Measurements from ENCODE around the gene WASHC3.

The WASHC3 gene

DNA sequence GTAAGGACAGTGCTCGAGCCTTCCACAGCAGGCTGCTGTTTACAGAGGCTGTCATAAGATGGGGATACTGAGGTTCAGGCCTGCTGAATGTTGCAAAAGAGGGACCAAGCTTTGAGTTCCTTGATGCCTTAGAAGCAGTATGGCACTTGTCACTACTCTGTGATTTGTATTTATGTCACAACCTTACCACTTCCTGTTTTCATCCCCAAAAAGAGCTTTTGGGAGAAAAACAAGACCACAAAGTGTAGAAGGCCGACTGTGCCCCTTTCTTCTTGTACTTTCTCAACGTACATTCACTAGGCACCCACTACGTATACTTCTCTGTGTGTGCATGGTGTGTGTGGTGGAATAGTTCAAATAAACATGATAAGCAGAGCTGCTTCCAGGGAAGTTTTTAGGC lies 94.3 kb downstream of the WASHC3 start:
- no peak for DNase-seq

DNA sequence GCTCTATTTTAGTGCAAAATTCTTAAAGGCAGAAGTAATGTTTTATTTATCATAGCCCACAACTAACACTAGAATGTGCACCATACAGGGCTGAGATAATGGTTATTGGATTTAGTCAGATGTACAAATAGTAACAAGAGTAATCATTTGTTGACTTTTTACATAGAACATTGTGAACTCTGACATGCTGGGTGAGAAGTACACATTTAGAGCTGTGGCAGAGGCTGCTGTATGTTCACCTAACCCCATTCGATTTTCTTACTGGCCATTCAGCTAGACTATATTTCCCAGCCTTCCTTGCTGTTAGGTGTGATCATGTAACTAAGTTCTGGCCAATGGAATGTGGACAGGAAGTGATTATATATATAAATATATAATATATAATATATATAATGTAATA lies 95.3 kb downstream of the WASHC3 start:
- DNase-seq, result no peak

DNA sequence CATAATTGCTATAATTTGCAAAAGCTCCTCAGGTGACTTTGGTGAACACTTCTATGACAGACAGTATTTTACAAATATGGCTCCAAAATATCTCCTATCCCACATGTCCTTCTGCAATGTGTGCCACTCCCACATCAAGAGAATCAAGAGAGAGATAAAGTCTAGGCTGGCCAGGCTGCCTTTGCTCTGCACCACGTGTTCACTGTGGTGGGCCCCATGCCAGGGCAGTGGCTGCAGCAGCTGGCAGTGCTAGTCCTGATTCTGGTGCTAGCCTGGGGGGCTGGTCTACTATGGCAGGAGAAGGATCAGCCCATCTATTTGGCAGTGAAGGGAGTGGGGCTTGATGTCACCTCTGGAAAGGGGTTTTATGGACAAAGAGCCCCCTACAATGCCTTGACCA lies 98.1 kb downstream of the WASHC3 start:
- no peak for DNase-seq

Measured in DMS79 treated with DMSO at 0.1 percent for 48 hours (cell line).